ENCODE results near the gene RALGPS2.

The RALGPS2 gene

GRCh38 chr1:178724728-178725465, at the start of gene RALGPS2:
TSS of gene RALGPS2 (plus strand) at chr1:178725244. CDS start at chr1:178776765, 51,521 bp downstream.
- peaks cover 5% of the 10 kb centered on the region; the same call in 1 of the 2 replicates for H3K4me1 ChIP-seq
- no peaks in the 10 kb centered on the region for H3K9me3 ChIP-seq
- DNase-seq (ENCODE audit: low spot score in 2 of 2): peak; percentile 80 to 83
- no peaks in the 10 kb centered on the region for H3K36me3 ChIP-seq (replicated peaks)
- H3K27me3 ChIP-seq (ENCODE audit: low read depth): no peaks in the 10 kb centered on the region
- in situ Hi-C loops (cut with MboI; ENCODE audit: low sequenced_read_pairs): no loop called here
- peak within 1 kb of the TSS; percentile 83 for H3K4me3 ChIP-seq

DNA sequence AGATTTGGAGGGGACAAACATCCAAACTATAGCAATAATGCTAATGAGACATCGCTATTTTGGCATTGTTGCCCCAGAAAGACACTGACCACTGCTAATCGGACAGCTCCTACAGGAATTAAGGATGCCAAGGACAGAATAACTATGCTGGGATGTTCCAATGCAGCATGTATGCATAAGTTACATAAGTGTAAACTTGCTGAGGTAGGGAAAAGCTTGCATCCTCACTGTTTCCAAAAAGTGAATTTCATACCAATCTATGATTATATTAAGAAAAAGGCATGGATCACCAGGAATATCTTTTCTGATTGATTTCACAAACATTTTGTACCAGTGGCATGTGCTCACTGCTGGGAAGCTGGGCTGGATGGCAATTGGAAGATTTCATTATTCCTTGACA, 45.8 kb upstream of the RALGPS2 start:
- Histone ChIP-seq H3K27me3 (ENCODE audit: low read depth) (no peaks in the 10 kb centered on the region; the same call in 1 of the 2 replicates), H3K4me1 (no peaks in the 10 kb centered on the region), H3K9me3 (no peaks in the 10 kb centered on the region), H3K36me3 (replicated peaks) (no peaks in the 10 kb centered on the region), H3K4me3 (no peak overlapping the region)
- DNase-seq (ENCODE audit: low spot score in 2 of 2): no peak
- in situ Hi-C loops (cut with MboI; ENCODE audit: low sequenced_read_pairs): no loop called here

DNA sequence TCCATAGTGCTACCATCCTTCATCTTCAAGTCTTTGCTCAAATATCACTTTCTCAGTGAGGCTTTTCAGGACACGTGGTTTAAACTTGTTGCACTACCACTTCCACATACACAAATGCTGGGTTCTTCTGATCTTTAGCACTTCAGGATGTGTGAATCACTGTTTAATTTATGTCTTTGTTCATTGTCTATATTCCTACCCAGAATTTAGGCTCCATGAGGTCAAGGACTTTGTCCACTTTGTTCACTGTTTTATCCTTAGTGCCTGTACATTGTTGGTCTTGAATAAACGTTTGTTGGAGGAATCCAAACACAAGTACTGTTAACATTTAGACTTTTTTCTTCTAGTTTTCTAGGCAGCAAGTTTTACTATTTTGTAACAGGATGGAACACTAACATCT, 42.6 kb upstream of the RALGPS2 start:
- H3K27me3 ChIP-seq (ENCODE audit: low read depth): no peaks in the 10 kb centered on the region; the same call in 1 of the 2 replicates
- H3K4me3 ChIP-seq: no peak overlapping the region
- DNase-seq (ENCODE audit: low spot score in 2 of 2): no peak
- in situ Hi-C loops (cut with MboI; ENCODE audit: low sequenced_read_pairs): no loop called here
- no peaks in the 10 kb centered on the region for H3K9me3 ChIP-seq
- no peaks in the 10 kb centered on the region for H3K36me3 ChIP-seq (replicated peaks)
- H3K4me1 ChIP-seq: no peaks in the 10 kb centered on the region

DNA sequence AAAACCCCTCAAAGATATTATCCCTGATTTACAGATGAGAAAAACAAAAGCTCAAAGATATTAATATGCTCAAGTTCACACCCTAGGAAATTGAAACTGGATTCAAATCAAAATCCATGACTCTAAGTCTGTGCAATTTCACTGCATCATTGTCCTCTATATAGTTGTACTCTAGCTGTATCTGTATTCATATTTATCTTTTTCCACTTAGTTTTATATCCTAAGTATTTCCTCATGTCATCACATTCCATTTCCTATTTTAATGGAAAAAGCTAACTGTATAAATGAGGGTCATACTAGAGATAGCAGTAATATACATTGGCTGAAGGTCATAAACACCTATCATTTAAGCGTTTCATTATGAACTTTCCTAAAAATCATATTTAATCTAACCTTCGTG, 42.2 kb upstream of the RALGPS2 start:
- Histone ChIP-seq H3K27me3 (ENCODE audit: low read depth) (no peaks in the 10 kb centered on the region; the same call in 1 of the 2 replicates), H3K4me1 (no peaks in the 10 kb centered on the region), H3K4me3 (no peak overlapping the region), H3K36me3 (replicated peaks) (no peaks in the 10 kb centered on the region), H3K9me3 (no peaks in the 10 kb centered on the region)
- in situ Hi-C loops (cut with MboI; ENCODE audit: low sequenced_read_pairs): no loop called here
- DNase-seq (ENCODE audit: low spot score in 2 of 2): no peak

DNA sequence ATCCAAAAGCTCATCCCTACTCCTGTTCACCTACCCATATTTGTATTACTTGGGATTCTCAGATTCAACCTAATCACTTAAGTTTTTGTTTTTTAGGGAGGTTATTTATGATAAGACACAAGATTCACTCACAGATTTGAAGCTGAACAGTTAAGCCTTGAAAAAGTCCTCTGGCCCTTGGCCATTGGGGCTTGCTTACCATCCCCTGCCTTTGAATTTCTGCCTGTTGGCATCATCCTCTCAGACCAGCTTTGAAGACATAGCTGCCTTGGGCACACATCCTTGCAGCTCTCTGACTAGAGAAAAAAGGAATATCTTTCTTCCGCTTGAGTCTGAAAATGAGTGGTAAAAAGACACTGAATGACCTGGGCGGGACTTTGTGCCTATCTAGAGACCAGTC, 41.8 kb upstream of the RALGPS2 start:
- no peaks in the 10 kb centered on the region for H3K9me3 ChIP-seq
- no peak overlapping the region for H3K4me3 ChIP-seq
- no peaks in the 10 kb centered on the region for H3K4me1 ChIP-seq
- no peak for DNase-seq (ENCODE audit: low spot score in 2 of 2)
- H3K27me3 ChIP-seq (ENCODE audit: low read depth): no peaks in the 10 kb centered on the region; the same call in 1 of the 2 replicates
- in situ Hi-C loops (cut with MboI; ENCODE audit: low sequenced_read_pairs): no loop called here
- H3K36me3 ChIP-seq (replicated peaks): no peaks in the 10 kb centered on the region

GRCh38 chr1:178684111-178684510, 40.9 kb upstream of the RALGPS2 start:
- in situ Hi-C loops (cut with MboI; ENCODE audit: low sequenced_read_pairs): no loop called here
- H3K4me3 ChIP-seq: no peak overlapping the region
- no peaks in the 10 kb centered on the region; the same call in 1 of the 2 replicates for H3K27me3 ChIP-seq (ENCODE audit: low read depth)
- DNase-seq (ENCODE audit: low spot score in 2 of 2): no peak
- no peaks in the 10 kb centered on the region for H3K4me1 ChIP-seq
- no peaks in the 10 kb centered on the region for H3K36me3 ChIP-seq (replicated peaks)
- no peaks in the 10 kb centered on the region for H3K9me3 ChIP-seq

- Histone ChIP-seq H3K27me3 (ENCODE audit: low read depth) (no peaks in the 10 kb centered on the region; the same call in 1 of the 2 replicates), H3K36me3 (replicated peaks) (no peaks in the 10 kb centered on the region), H3K9me3 (no peaks in the 10 kb centered on the region), H3K4me3 (no peak overlapping the region), H3K4me1 (no peaks in the 10 kb centered on the region)
- DNase-seq (ENCODE audit: low spot score in 2 of 2): no peak
- in situ Hi-C loops (cut with MboI; ENCODE audit: low sequenced_read_pairs): no loop called here
These were observed 40.5 kb upstream of the RALGPS2 start for GRCh38 chr1:178684542-178685000.

DNA sequence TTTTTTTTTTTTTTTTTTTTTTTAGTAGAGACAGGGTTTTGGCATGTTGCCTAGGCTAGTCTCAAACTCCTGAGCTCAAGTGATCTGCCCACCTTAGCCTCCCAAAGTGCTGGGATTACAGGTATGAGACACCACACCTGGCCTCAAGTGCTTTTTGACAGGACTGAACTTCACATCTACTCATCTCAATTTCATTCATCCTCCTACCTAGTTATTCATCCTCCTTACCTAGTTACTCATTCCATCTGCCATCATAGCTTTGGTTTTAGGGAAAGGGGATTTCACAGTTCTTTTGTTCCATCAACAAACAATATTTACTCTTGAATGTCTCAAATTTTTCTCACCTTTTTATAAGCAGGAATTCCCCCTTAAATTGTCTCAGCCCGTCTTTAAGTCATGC, 38.6 kb upstream of the RALGPS2 start:
- Histone ChIP-seq H3K4me3 (no peak overlapping the region), H3K4me1 (no peaks in the 10 kb centered on the region), H3K9me3 (no peaks in the 10 kb centered on the region), H3K27me3 (ENCODE audit: low read depth) (no peaks in the 10 kb centered on the region), H3K36me3 (replicated peaks) (no peaks in the 10 kb centered on the region)
- DNase-seq (ENCODE audit: low spot score in 2 of 2): no peak
- in situ Hi-C loops (cut with MboI; ENCODE audit: low sequenced_read_pairs): no loop called here

DNA sequence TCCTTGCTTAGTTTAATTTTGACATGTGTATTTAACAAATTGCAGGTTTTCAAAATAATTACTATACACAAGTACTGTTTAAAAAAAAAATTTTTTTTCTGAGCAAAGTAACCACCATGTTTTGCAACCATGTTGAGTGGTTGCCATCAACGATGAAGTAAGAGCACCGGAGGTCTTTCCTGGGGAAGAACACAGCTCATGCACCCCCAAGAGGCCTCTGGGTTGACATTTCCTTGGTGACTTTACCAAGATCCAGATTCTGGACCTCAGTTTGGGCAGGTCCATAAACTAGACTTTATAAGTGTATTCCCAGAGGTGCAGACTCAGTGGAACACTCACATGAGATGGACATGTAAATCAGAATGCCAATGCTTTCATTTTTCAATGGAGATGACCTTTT, 36.8 kb upstream of the RALGPS2 start:
- no peaks in the 10 kb centered on the region for H3K36me3 ChIP-seq (replicated peaks)
- in situ Hi-C loops (cut with MboI; ENCODE audit: low sequenced_read_pairs): no loop called here
- H3K4me3 ChIP-seq: no peak overlapping the region
- no peaks in the 10 kb centered on the region for H3K27me3 ChIP-seq (ENCODE audit: low read depth)
- H3K4me1 ChIP-seq: no peaks in the 10 kb centered on the region
- H3K9me3 ChIP-seq: no peaks in the 10 kb centered on the region
- no peak for DNase-seq (ENCODE audit: low spot score in 2 of 2)

- no peaks in the 10 kb centered on the region for H3K27me3 ChIP-seq (ENCODE audit: low read depth)
- in situ Hi-C loops (cut with MboI; ENCODE audit: low sequenced_read_pairs): no loop called here
- no peak overlapping the region for H3K4me3 ChIP-seq
- H3K36me3 ChIP-seq (replicated peaks): no peaks in the 10 kb centered on the region
- H3K9me3 ChIP-seq: no peaks in the 10 kb centered on the region
- no peaks in the 10 kb centered on the region for H3K4me1 ChIP-seq
- DNase-seq (ENCODE audit: low spot score in 2 of 2): no peak
These were observed 35.3 kb upstream of the RALGPS2 start for GRCh38 chr1:178689769-178690168.

DNA sequence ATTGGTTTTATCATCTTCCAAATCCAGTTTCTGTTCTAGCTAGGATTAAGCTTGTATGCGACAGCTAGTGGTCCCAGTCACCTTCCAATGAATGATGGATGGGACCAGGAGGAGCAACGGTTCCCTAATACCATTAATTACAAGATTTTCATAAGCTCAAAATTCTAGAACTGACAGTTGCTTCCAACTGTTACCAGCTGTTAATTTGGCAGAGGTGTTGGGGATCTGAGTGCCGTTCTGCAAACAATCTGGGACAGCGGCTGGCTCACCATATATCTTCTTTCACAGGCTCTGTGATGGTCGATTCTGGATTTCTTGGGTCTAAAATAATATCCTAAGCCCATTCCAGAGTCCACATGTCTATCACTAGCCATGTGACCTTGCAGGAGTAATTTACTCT, 34.5 kb upstream of the RALGPS2 start:
- H3K4me1 ChIP-seq: no peaks in the 10 kb centered on the region
- H3K4me3 ChIP-seq: no peak overlapping the region
- H3K27me3 ChIP-seq (ENCODE audit: low read depth): no peaks in the 10 kb centered on the region
- in situ Hi-C loops (cut with MboI; ENCODE audit: low sequenced_read_pairs): no loop called here
- H3K9me3 ChIP-seq: no peaks in the 10 kb centered on the region
- no peak for DNase-seq (ENCODE audit: low spot score in 2 of 2)
- no peaks in the 10 kb centered on the region for H3K36me3 ChIP-seq (replicated peaks)

- Histone ChIP-seq H3K27me3 (ENCODE audit: low read depth) (peaks cover 4% of the 10 kb centered on the region; the same call in 1 of the 2 replicates), H3K9me3 (no peaks in the 10 kb centered on the region), H3K4me3 (no peak overlapping the region), H3K4me1 (no peaks in the 10 kb centered on the region), H3K36me3 (replicated peaks) (no peaks in the 10 kb centered on the region)
- in situ Hi-C loops (cut with MboI; ENCODE audit: low sequenced_read_pairs): no loop called here
- DNase-seq (ENCODE audit: low spot score in 2 of 2): no peak
These were observed 32.3 kb upstream of the RALGPS2 start for GRCh38 chr1:178692564-178693327.

- H3K4me3 ChIP-seq: no peak overlapping the region
- DNase-seq (ENCODE audit: low spot score in 2 of 2): no peak
- H3K36me3 ChIP-seq (replicated peaks): no peaks in the 10 kb centered on the region
- no peaks in the 10 kb centered on the region for H3K4me1 ChIP-seq
- in situ Hi-C loops (cut with MboI; ENCODE audit: low sequenced_read_pairs): no loop called here
- peaks cover 4% of the 10 kb centered on the region; the same call in 1 of the 2 replicates for H3K27me3 ChIP-seq (ENCODE audit: low read depth)
- no peaks in the 10 kb centered on the region for H3K9me3 ChIP-seq
These were observed 31.7 kb upstream of the RALGPS2 start for GRCh38 chr1:178693366-178693765.

- in situ Hi-C loops (cut with MboI; ENCODE audit: low sequenced_read_pairs): no loop called here
- H3K27me3 ChIP-seq (ENCODE audit: low read depth): peaks cover 5% of the 10 kb centered on the region
- DNase-seq (ENCODE audit: low spot score in 2 of 2): no peak
- H3K4me1 ChIP-seq: no peaks in the 10 kb centered on the region
- no peaks in the 10 kb centered on the region for H3K9me3 ChIP-seq
- no peaks in the 10 kb centered on the region for H3K36me3 ChIP-seq (replicated peaks)
- no peak overlapping the region for H3K4me3 ChIP-seq
These were observed 30.0 kb upstream of the RALGPS2 start for GRCh38 chr1:178694923-178695525.
